ENCODE measurements around the gene ATP9A. TPM values are rescaled to one million over a fixed set of nuclear protein-coding genes. Genes with fewer than 3 reads are reported as not detected.

Gene ATP9A
- total RNA-seq, 2 donors from 2014 or later, result 19.5 to 23.4 TPM

- Histone ChIP-seq H3K4me1 (peaks cover 0 to 38% of the 10 kb centered on the region in 2 donors), H3K27me3 (no peaks in the 10 kb centered on the region), H3K36me3 (no peaks in the 10 kb centered on the region), H3K27ac (peak overlapping the region; percentile 71 to 72), H3K9me3 (no peaks in the 10 kb centered on the region), H3K4me3 (no peak overlapping the region)
- DNase-seq (ENCODE audit: low spot score), result peak; percentile 85
- TF ChIP-seq CTCF (IDR thresholded peaks at IDR 0.05), result no peak
Observed at GRCh38 chr20:51631011-51631950, 136.9 kb downstream of the ATP9A start.

GRCh38 chr20:51629399-51630058 lies 138.7 kb downstream of the ATP9A start:
- peak overlapping the region in 1 of 2 donors; percentile 72 for H3K27ac ChIP-seq
- no peaks in the 10 kb centered on the region for H3K27me3 ChIP-seq
- H3K4me1 ChIP-seq, result peaks cover 0 to 38% of the 10 kb centered on the region in 2 donors
- no peak for TF ChIP-seq CTCF (IDR thresholded peaks at IDR 0.05)
- H3K9me3 ChIP-seq, result no peaks in the 10 kb centered on the region
- DNase-seq (ENCODE audit: low spot score), result no peak
- H3K36me3 ChIP-seq, result no peaks in the 10 kb centered on the region
- no peak overlapping the region for H3K4me3 ChIP-seq

GRCh38 chr20:51628533-51629398 lies 139.4 kb downstream of the ATP9A start:
- Histone ChIP-seq H3K27me3 (no peaks in the 10 kb centered on the region), H3K36me3 (no peaks in the 10 kb centered on the region), H3K4me3 (no peak overlapping the region), H3K9me3 (no peaks in the 10 kb centered on the region), H3K27ac (no peak overlapping the region), H3K4me1 (peaks cover 0 to 38% of the 10 kb centered on the region in 2 donors)
- TF ChIP-seq CTCF (IDR thresholded peaks at IDR 0.05), result no peak
- DNase-seq (ENCODE audit: low spot score), result no peak

- no peak overlapping the region for H3K4me3 ChIP-seq
- H3K27me3 ChIP-seq, result no peaks in the 10 kb centered on the region
- no peak for DNase-seq (ENCODE audit: low spot score)
- TF ChIP-seq CTCF (IDR thresholded peaks at IDR 0.05), result no peak
- H3K36me3 ChIP-seq, result peaks cover 2% of the 10 kb centered on the region
- H3K27ac ChIP-seq, result no peak overlapping the region
- H3K4me1 ChIP-seq, result peaks cover 0 to 37% of the 10 kb centered on the region in 2 donors
- H3K9me3 ChIP-seq, result no peaks in the 10 kb centered on the region
Observed at GRCh38 chr20:51627586-51627985, 140.6 kb downstream of the ATP9A start.

GRCh38 chr20:51625105-51625504 lies 143.1 kb downstream of the ATP9A start:
- Histone ChIP-seq H3K4me1 (peaks cover 0 to 14% of the 10 kb centered on the region in 2 donors), H3K27ac (no peak overlapping the region), H3K4me3 (no peak overlapping the region), H3K27me3 (no peaks in the 10 kb centered on the region), H3K36me3 (peaks cover 9% of the 10 kb centered on the region), H3K9me3 (no peaks in the 10 kb centered on the region)
- DNase-seq (ENCODE audit: low spot score), result no peak
- TF ChIP-seq CTCF (IDR thresholded peaks at IDR 0.05), result no peak

Data from right atrium auricular region (tissue), 2 donors.